Activated T-cell treated with anti-CD3 and anti-CD28 coated beads for 4 hours (primary cell): Measurements from ENCODE around the gene CAPN12.
"Not testable (repeated sequence)": the region's sequence is repeated elsewhere in the genome, so short reads cannot be mapped to it uniquely, and the experiment has no call there.

Experiments used
- DNase-seq: peaks from one replicate; pipeline ENCODE4 v3.0.0-alpha.2; 2020

The CAPN12 gene

GRCh38 chr19:38770228-38770948, 26.1 kb upstream of the CAPN12 start:
- DNase-seq, result not testable (repeated sequence)

- peak; percentile 82 for DNase-seq
Measured at GRCh38 chr19:38769635-38770211, 25.4 kb upstream of the CAPN12 start.

DNA sequence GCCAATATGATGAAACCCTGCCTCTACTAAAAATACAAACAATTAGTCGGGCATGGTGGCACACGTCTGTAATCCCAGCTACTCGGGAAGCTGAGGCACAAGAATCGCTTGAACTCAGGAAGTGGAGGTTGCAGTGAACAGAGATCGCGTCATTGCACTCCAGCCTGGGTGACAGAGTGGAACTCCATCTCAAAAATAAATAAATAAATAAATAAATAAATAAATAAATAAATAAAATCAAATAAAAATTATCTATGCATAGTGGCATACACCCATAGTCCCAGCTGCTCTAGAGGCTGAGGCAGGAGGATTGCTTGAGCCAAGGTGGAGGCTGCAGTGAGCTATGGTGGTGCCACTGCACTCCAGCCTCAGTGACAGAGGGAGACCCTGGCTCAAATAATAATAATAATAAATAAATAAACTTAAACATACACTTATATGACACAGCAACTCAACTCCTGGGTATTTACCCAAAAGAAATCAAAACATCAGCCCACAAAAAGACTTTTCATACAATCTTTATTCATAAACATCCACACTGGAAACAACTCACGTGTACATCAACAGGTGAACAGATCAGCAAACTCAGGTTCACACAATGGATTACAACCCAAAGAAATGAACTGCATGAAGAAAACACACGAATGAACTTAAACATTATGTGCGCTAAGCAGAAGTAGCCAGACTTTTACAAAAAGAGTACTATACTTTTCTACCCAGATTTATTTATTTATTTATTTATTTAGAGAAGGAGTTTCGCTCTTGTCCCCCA, 22.2 kb upstream of the CAPN12 start:
- no peak for DNase-seq

- no peak for DNase-seq
Measured at GRCh38 chr19:38765214-38765613, 20.9 kb upstream of the CAPN12 start.

GRCh38 chr19:38763795-38764220, 19.5 kb upstream of the CAPN12 start:
- DNase-seq, result no peak

DNA sequence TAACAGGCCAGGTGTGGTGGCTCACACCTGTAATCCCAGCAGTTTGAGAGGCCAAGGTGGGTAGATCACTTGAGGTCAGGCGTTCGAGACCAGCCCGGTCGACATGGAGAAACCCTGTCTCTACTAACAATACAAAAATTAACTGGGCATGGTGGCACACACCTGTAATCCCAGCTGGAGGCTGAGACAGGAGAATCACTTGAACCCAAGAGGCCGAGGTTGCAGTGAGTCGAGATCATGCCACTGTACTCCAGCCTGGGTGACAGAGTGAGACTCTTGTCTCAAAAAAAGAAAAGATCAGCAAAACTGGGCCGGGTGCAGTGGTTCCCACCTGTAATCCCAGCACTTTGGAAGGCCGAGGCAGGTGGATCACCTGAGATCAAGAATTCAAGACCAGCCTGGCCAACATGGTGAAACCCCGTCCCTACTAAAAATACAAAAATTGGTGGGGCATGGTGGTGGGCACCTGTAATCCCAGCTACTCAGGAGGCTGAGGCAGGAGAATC, 17.7 kb upstream of the CAPN12 start:
- DNase-seq, result not testable (repeated sequence)

DNA sequence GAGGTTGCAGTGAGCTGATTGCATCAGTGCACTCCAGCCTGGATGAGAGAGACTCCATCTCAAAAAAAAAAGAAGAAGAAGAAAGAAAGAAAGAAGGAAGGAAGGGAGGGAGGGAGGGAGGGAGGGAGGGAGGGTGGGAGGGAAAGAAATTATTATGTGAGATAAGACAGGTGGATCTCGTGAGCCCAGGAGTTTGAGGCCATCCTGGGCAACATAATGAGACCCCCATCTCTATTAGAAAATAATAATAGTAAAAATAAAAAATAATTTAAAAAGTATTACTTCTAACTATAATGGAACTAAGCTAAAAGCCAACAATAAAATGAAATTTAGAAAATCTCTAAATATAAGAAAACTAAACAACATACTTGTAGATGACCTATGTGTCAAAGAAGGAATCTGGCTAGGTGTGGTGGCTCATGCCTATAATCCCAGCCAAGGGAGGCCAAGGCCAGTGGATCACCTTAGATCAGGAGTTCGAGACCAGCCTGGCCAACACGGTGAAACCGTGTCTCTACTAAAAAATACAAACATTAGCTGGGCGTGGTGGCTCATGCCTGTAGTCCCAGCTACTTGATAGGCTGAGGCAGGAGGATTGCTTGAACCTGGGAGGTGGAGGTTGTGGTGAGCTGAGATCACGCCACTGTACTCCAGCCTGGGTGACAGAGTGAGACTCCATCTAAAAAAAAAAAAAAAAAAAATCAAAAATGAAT, 16.7 kb upstream of the CAPN12 start:
- DNase-seq, result not testable (repeated sequence)

DNA sequence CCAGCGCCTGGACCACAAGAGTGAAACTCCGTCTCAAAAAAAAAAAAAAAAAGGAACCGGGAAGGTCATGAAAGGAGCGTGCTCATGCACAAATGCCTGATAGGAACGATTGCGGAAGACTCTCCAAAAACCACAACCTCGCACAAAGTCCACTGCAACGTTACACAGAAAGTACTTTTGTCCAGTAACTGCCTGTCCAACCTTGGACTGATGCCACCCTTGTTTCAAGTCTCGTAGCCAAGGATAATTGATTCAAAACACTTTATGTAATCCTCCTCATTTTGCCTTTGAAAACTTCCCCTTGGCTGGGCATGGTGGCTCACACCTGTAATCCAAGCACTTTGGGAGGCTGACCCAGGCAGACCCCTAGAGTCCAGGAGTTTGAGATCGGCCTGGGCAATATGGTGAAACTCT, 15.3 kb upstream of the CAPN12 start:
- DNase-seq, result no peak

DNA sequence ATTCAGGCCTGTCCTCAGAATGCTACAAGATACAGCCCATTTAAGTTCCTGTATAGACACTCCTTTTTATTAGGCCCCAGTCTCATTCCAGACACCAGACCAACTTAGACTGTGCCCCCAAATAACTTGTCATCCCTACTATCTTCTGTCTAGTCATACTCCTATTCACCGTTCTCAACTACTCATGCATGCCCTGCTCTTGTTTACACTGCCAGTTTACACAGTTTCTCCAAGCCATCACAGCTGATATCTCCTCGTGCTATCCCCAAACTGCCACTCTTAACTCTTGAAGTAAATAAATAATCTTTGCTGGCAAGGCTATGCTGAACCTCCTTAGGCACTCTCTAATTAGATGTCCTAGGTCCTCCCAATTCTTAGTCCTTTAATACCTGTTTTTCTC, 9.9 kb upstream of the CAPN12 start:
- not testable (repeated sequence) for DNase-seq

- DNase-seq, result not testable (repeated sequence)
Measured at GRCh38 chr19:38753783-38754182, 9.5 kb upstream of the CAPN12 start.

DNA sequence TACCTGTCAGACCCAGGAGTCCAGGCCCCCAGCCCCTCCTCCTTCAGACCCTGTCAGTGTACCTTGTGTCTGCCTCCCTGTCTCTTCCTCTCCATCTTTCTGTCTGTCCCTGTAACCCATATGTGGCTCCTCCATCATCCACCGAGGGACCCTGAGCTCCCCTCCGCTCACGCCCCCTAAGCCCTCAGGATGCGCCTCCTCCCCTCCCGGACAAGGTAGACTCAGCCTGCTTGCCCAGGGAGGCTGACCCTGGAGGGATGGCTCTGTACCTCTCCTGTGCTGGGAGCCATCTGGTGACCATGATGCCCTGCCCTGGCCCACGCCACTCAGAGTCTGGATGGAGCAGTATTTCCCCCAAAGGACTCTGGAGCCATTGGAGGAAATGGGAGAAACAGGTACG, 1.0 kb upstream of the CAPN12 start:
- DNase-seq, result no peak

DNA sequence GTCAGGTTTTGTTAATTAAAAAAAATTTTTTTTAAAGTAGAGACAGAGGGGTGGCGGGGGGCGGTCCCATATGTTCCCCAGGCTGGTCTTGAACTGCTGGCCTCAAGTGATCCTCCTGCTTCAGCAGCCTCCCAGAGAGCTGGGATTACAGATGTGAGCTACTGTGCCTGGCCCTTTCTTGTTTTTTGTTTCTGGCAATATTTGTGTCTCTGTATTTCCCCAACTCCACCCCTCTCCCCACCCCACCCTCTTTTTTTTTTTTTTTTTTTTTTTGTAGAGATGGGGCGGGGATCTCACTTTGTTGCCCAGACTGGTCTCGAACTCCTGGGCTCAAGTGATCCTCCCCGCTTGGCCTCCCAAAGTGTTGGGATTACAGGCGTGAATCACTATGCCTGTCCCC, 600 bp upstream of the CAPN12 start:
- no peak for DNase-seq

DNA sequence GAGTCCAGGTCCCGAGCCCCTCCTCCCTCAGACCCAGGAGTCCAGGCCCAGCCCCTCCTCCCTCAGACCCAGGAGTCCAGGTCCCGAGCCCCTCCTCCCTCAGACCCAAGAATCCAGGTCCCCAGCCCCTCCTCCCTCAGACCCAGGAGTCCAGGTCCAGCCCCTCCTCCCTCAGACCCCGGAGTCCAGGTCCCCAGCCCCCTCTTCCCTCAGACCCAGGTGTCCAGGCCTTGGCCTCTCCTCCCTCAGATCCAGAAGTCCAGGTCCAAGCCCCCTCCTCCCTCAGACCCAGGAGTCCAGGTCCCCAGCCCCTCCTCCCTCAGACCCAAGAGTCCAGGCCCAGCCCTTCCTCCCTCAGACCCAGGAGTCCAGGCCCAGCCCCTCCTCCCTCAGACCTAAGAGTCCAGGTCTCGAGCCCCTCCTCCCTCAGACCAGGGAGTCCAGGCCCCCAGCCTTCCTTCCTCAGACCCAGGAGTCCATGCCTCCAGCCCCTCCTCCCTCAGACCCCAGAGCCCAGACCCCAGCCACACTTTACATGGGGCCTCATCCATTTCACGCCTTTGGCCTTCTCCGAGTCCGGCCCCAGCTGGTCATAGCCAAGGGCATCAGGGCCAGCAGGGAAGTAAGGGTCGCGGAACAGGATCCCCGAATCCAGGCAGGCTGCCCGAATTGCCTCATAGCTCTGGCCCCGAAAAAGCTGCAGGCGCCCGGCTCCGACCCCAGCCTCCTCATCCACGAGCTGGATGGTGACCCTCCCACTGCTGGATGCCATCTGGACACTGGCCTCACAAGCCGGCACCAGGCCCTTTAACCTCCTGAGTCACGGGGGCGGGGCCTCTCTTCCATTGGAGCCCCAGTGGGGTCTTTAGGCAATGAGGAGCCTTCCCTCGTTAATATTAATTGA, 628 bp downstream of the CAPN12 start:
- DNase-seq, result no peak

DNA sequence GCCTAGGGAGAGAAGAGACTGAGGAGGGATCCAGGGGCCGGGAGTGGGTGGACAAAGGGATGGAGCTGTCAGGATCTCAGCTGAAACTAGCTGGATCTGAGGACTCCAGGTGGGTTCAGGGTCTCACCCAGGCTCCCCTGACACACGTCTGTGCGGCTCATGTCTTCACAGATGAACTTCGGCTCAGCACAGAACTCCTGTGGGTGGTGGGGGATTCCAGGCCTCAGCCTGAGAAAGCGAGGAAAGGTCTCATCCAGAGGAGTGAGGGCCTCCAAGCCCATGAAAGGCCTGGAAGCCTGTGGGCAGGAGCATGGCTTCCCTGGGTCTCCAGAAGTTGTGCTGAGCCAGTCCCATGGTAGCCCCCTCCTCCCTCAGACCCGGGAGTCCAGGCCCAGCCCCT, 1.4 kb downstream of the CAPN12 start:
- DNase-seq, result no peak

- no peak for DNase-seq
Measured at GRCh38 chr19:38742296-38742695, 2.0 kb downstream of the CAPN12 start.

- DNase-seq, result no peak
Measured at GRCh38 chr19:38741670-38742069, 2.6 kb downstream of the CAPN12 start.

DNA sequence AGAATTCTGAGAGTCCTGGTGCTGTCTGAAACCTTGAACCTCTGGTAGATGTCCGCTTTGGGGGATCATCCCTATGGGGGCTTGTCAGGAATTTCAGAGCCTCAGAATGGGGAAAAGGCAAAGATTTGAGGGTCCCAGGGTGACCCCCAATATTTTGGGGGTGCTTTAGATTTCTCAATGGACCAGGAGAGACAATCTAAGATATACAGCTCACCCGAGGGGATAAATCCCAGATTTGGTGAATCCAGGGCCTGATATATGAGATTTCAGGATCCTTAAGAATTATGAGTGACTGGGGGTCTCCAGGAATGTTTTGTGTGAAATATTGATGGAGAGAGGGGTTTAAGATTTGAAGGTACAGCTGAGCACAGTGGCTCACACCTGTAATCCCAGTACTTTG, 3.3 kb downstream of the CAPN12 start:
- DNase-seq, result no peak

GRCh38 chr19:38740257-38740592, 4.0 kb downstream of the CAPN12 start:
- DNase-seq, result no peak

GRCh38 chr19:38739440-38740256, 4.6 kb downstream of the CAPN12 start:
- no peak for DNase-seq

DNA sequence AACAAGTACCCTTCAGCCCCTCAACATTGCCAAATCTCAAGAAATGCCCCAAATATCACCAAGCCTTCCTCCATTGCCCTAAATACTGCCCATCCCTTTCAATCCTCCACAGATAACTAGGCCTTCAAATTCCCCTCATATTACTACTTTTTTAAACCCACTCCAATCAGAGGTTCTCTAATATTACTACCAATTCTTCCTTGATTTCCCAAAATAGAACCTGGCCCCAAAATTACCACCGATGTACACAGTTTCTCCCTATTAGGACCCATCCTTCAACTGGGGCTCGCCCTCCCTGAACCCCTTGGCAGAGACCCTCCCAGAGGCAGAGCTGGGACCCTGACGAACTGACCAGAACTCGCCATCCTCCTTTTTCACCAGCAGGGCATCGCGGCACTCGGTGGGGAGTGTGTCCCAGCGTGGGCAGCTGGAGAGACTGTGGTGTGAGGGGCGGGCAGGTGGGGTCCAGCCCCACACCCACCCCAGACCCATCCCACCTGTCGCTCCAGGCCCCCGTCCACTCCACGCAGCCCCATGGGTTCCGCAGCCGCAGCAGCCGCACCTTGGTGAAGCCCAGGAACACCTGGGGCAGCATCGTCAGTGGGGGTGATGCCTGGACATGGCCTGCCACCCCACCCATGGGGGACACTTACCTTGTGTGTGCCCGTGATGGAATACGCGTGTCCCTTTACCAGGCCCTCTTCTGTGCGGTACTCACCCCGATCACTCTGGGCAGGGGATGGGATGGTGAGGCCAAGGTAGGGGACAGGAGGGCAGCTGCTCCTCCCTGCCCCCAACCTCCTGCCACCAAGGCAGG, 6.1 kb downstream of the CAPN12 start:
- DNase-seq, result no peak
